Ramos (cell line): Measurements from ENCODE around the gene BFSP2.
"Not testable (repeated sequence)": the region's sequence is repeated elsewhere in the genome, so short reads cannot be mapped to it uniquely, and the experiment has no call there.

Source experiments
- in situ Hi-C: fragments of 300-500 bp; cut with MboI; formaldehyde crosslinking; loops from one replicate; pipeline ENCODE4 v1.14.3; 2022; ENCODE audit warnings: low sequenced_read_pairs; ENCODE audit not compliant: unreplicated experiment

BFSP2 gene

DNA sequence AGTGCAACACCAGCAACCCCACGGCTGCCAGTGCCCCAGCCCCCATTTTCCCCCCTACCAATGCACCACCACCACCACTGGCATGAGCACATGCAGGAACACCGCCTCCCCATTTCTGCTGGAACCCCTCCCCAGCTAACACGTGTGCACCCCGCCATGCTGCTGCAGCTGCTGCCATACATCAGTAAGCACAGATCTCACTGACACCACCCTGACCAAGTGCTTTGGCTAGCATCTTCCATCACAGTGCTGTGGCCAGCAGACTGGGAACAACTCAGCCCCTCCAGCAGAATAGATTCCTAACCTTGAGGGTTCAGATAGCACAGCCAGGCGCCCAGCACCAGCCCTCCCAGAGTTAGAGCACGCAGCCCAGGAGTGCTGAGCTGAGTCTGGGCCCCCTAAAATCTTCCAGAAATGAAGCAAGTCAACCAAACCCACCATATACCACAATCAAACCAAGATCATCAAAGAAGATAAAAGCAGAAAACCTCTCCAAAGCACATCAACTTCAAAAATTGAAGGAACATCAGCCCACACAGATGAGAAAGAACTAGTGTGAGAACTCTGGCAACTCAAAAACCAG lies 92.4 kb downstream of the BFSP2 start:
- in situ Hi-C loops: loop anchor here (5.0 kb wide), 1 partner anchor 80 kb away; the partner anchor contains the start of gene CDV3

- in situ Hi-C loops: loop anchor here (5.0 kb wide), 1 partner anchor 78 kb away; the partner anchor contains the start of gene CDV3
Measured at GRCh38 chr3:133494469-133494868, 94.6 kb downstream of the BFSP2 start.

GRCh38 chr3:133502542-133502941 lies 102.7 kb downstream of the BFSP2 start:
- in situ Hi-C loops: not testable (repeated sequence)

GRCh38 chr3:133503409-133503808 lies 103.6 kb downstream of the BFSP2 start:
- in situ Hi-C loops: no loop called here

GRCh38 chr3:133504736-133505135 lies 104.9 kb downstream of the BFSP2 start:
- in situ Hi-C loops: no loop called here

DNA sequence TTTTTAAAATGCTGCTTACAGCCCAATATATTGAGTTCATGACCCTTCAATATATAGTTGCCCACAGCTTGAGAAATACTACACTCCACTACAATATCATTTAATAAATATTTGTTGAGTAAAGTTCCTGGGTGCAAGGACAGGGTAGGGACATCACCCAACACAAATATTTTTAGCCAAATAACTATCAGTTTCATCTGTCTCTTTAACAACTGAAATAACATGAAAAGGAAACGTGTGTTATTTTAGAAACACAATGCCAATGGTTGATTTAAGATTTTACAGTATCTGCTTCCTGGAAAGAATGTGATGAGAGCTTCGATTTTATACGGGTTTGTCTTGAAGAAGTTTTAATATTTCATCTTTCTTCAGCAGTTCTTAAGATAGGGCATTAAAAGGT lies 106.0 kb downstream of the BFSP2 start:
- in situ Hi-C loops: no loop called here

DNA sequence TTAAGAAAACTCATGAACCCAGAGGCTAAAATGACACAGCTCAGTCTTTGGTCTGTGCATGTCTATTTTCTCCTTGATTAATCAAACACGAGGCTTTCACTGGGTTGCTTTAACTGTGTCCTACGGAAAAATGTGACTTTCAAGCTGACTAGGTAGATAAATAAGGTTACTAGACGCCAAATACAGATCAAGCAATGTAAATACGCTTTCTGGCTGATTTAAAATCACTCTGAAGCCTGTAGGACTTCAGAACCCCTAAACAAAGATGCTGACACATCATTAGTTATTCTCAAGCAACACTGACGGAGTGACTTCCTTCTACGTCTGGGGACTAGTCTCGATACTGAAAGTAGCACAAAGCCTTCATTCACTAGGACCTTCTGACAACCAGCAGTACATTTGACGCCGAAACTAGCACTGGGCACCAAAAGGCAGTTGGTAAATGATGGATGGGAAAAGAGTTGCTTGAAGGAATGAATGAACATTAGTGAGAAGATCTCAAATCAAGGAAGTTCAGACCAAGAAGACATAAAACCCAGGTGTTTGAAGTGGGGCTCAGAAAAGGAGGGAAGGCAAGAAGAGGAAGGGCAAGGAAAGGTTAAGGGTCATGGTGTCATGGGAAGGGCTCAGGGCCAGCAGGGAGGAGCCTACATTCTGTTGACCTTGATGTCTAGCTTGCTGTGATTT lies 106.5 kb downstream of the BFSP2 start:
- in situ Hi-C loops: no loop called here

GRCh38 chr3:133509488-133509887 lies 109.6 kb downstream of the BFSP2 start:
- in situ Hi-C loops: no loop called here

DNA sequence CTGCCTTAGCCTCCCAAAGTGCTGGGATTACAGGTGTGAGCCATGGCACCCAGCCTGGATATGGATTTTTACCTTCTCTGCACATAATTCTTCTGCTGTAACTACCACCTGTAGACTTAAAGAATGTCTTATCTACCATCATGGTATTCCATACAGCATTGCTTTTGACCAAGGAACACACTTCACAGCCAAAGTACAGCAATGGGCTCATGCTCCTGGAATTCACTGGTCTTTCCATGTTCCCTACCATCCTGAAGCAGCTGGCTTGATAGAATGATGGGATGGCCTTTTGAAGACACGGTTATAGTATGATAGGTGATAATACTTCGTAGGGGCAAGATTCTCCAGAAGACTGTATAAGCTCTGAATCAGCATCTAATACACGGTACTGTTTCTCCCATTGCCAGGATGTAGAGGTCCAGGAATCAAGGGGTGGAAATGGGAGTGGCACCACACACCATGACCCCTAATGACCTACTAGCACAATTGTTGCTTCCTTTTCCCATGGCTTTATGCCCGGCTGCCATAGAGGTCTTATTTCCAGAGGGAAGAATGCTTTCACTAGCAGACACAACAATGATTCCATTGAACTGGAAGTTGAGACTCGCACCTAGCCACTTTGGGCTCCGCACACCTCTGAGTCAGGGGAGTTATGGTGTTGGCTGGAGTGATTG lies 112.7 kb downstream of the BFSP2 start:
- in situ Hi-C loops: no loop called here

DNA sequence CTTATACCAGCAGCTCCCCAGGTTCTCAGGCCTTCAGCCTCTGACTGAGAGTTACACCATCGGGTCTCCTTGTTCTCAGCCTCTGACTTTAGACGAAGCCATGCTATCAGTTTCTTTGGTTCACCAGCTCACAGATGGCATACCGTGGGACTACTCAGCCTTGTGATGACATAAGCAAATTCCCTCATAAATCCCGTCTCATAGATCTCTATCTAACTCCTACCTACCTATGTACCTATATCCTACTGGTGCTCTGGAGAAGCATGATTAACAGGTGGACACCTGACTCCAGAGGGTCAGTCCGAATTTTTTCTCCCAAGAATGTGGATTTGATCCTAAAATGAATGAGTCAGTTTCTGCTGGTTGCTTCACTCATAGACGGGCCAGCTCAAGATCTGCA lies 114.6 kb downstream of the BFSP2 start:
- in situ Hi-C loops: no loop called here

DNA sequence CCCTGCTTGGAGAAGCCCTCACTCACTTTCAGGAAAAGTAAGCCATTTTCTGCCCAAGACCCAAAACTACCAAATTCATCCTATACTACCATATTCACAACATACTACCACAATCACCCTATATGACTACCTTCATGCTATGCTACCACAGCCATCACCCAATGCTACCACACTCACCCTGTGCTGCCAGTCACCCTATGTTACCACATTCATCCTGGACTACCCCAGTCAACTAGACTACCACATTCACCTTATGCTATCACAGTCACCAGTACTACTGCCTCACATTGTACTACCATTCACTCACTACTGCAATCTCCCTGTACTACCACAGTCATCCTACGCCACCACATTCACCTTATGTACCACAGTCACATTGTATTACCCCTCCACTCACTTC lies 115.3 kb downstream of the BFSP2 start:
- in situ Hi-C loops: no loop called here

DNA sequence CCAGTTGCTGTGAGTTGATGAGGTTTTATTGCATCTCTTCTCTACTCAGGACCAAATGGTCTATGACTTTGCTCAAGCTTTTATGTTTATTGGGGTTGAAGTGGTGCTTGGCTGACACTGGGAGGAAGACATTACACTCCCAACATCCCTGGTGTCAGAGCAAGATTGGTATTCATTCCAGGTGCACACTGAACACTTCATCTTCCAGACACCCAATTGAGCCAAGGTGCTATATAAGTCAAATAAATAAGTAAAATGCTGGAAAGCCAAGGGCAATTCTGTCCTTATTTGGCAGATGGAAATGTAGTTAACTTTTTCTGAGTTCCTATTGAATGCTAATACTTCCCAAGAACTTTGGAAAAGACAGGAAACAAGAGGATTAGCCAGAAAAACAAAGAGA lies 120.4 kb downstream of the BFSP2 start:
- in situ Hi-C loops: no loop called here

GRCh38 chr3:133520938-133521337 lies 121.1 kb downstream of the BFSP2 start:
- in situ Hi-C loops: not testable (repeated sequence)

DNA sequence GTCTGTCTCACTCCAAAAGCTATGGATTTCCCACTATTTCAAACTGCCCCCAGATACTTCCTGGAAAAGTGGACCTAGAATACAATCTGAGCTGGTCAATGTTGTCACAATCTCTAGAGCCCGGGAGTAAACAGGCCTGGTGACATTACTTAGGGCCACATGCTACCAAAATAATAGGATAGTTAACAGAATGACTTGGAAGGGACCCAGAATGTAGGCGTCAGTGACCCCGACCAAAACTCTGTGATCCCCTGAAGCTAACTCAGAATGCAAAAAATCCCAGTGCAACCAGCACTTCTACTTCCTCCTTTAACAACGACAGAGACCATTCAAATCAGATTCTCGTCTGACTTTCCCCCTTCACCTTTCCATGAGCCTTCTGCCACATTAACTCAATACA lies 122.1 kb downstream of the BFSP2 start:
- in situ Hi-C loops: no loop called here

- in situ Hi-C loops: not testable (repeated sequence)
Measured at GRCh38 chr3:133523758-133524157, 123.9 kb downstream of the BFSP2 start.
